ENCODE results near the gene FYTTD1.

Gene FYTTD1

GRCh38 chr3:197794115-197794514 is 44.4 kb downstream of the FYTTD1 start:
- no peak for DNase-seq

GRCh38 chr3:197795200-197795599 is 45.5 kb downstream of the FYTTD1 start:
- DNase-seq, result no peak

- no peak for DNase-seq
Measured at GRCh38 chr3:197796087-197796486, 46.4 kb downstream of the FYTTD1 start.

- DNase-seq, result no peak
Measured at GRCh38 chr3:197798863-197799262, 49.2 kb downstream of the FYTTD1 start.

- no peak for DNase-seq
Measured at GRCh38 chr3:197800379-197800778, 50.7 kb downstream of the FYTTD1 start.

GRCh38 chr3:197801891-197802778 is 52.5 kb downstream of the FYTTD1 start:
- DNase-seq, result no peak

GRCh38 chr3:197802779-197803459 is 53.2 kb downstream of the FYTTD1 start:
- no peak for DNase-seq

- no peak for DNase-seq
Measured at GRCh38 chr3:197804511-197804910, 54.8 kb downstream of the FYTTD1 start.

- no peak for DNase-seq
Measured at GRCh38 chr3:197807969-197808587, 58.4 kb downstream of the FYTTD1 start.

- no peak for DNase-seq
Measured at GRCh38 chr3:197809356-197810020, 59.8 kb downstream of the FYTTD1 start.

- DNase-seq, result no peak
Measured at GRCh38 chr3:197810901-197811300, 61.2 kb downstream of the FYTTD1 start.

- DNase-seq, result no peak
Measured at GRCh38 chr3:197811343-197811742, 61.7 kb downstream of the FYTTD1 start.

- no peak for DNase-seq
Measured at GRCh38 chr3:197814372-197814771, 64.7 kb downstream of the FYTTD1 start.

GRCh38 chr3:197820550-197821335 is 71.1 kb downstream of the FYTTD1 start:
- no peak for DNase-seq

- no peak for DNase-seq
Measured at GRCh38 chr3:197829397-197830045, 79.8 kb downstream of the FYTTD1 start.

- no peak for DNase-seq
Measured at GRCh38 chr3:197830308-197830966, 80.8 kb downstream of the FYTTD1 start.

- DNase-seq, result no peak
Measured at GRCh38 chr3:197830967-197831313, 81.3 kb downstream of the FYTTD1 start.

GRCh38 chr3:197833930-197834715 is 84.4 kb downstream of the FYTTD1 start:
- DNase-seq, result no peak

- DNase-seq, result no peak
Measured at GRCh38 chr3:197835509-197835908, 85.8 kb downstream of the FYTTD1 start.

GRCh38 chr3:197836244-197836643 is 86.6 kb downstream of the FYTTD1 start:
- no peak for DNase-seq
